Erythroblast (primary cell): Measurements from ENCODE around the gene FNDC7.
A peak's percentile ranks its signal among the peaks of the same experiment; 100 is the strongest.
"Not testable (repeated sequence)": the region's sequence is repeated elsewhere in the genome, so short reads cannot be mapped to it uniquely, and the experiment has no call there.

Source experiments
- DNase-seq, 2 experiments: peaks; one replicate each; lab custom pipeline; 2025; lab: John Stamatoyannopoulos, UW
- GATA1 ChIP-seq: IDR thresholded peaks from 2 replicates; pipeline ENCODE4 v1.6.1; 2011; ENCODE audit warnings: low read depth, mild to moderate bottlenecking, control low read depth, low read length, moderate library complexity
- POLR2A ChIP-seq: IDR thresholded peaks from 2 replicates; pipeline ENCODE4 v1.6.1; 2011; ENCODE audit warnings: mild to moderate bottlenecking, low read length

FNDC7 gene

GRCh38 chr1:108686614-108687313 lies 25.9 kb upstream of the FNDC7 start:
- TF ChIP-seq POLR2A (no peak), GATA1 (no peak)
- DNase-seq: peak; percentile 38 to 83

DNA sequence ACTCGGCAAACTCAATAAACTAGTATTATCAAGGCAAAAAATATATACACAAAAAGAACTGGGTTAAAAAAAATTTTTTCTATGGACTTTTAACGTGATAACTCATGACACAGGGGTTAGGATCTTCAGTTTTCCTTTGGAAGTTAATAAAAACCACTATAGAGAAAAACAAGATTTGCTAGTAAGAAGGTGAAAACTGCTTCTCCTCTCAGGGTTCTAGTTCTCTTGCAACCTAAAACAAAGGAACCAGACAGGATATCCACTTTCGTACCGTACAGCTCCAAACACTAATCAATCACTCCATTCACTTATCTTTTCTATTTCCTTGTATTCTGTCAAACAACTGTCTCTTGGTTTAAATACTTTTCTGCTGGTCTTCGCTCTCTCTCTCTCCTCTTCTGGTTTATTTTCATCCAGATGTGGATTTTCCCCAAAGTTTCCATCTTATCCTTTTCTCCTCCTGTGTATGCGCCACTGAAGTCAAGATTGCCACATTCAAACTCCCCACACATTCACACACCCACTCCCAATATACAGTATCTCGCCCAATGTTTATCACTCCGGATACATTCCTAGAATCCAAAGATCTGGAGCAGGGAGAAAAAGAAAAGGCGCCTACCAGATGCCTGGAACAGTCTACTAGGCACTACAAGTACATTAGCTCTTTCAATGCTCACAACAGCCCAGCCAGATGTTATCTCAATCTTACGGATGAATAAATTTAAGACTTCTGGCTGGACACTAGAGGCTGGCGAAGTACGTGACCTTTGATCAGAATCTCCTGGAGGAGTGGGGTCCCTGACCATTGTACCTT lies 21.4 kb upstream of the FNDC7 start:
- DNase-seq: peak; percentile 76 to 80
- TF ChIP-seq POLR2A (no peak), GATA1 (no peak)

- DNase-seq: peak; percentile 94 to 96
- TF ChIP-seq POLR2A (peak; percentile 99), GATA1 (no peak)
Observed at GRCh38 chr1:108691942-108692723, 20.6 kb upstream of the FNDC7 start, which contains the start of gene PRPF38B. Gene PRPF38B (plus strand): TSS chr1:108692310. CDS start chr1:108692592, 282 bp downstream.

GRCh38 chr1:108692724-108693655 lies 19.7 kb upstream of the FNDC7 start:
- TF ChIP-seq POLR2A (no peak), GATA1 (no peak)
- peak; percentile 85 to 91 for DNase-seq

GRCh38 chr1:108695535-108695934 lies 17.2 kb upstream of the FNDC7 start:
- TF ChIP-seq GATA1 (no peak), POLR2A (no peak)
- DNase-seq: no peak

GRCh38 chr1:108699375-108700332 lies 13.1 kb upstream of the FNDC7 start:
- no peak for DNase-seq
- TF ChIP-seq GATA1: no peak
- TF ChIP-seq POLR2A: no peak

DNA sequence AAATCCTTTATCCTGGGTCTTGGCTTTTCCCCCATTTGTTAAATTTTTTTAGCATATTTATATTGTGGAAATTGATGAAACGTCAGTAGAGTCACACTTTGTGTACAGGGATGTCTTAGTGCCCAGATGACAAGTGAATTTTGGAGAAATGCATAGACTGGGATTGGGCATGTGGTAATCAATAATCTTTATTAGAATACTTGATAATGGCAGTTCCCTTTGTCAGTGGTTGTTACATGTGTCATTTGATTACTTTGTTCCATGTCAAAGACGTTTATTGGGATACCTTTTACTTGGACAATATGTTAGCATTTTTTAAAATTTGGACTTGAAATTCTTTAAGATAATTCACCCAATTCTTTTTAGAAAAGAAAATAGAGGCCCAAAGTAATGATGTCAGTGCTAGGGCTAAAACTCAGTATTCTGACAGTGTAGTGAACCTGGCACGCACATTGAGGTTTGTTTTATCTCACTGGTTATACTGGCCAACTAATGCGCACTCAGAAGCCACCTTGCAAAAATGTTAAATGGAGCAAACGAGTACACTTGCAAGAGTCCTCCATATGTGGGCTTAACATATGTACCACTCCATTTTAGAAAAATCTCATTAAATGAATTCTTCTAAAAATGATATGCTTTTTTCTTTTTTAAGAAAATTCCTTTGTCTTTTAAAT lies 11.4 kb upstream of the FNDC7 start:
- no peak for DNase-seq
- TF ChIP-seq GATA1 (no peak), POLR2A (no peak)

- not testable (repeated sequence) for DNase-seq
Observed at GRCh38 chr1:108702109-108702508, 10.6 kb upstream of the FNDC7 start.

- no peak for DNase-seq
- TF ChIP-seq POLR2A: no peak
- TF ChIP-seq GATA1: no peak
Observed at GRCh38 chr1:108703939-108704338, 8.8 kb upstream of the FNDC7 start.

- no peak for TF ChIP-seq GATA1
- TF ChIP-seq POLR2A: no peak
- no peak for DNase-seq
Observed at GRCh38 chr1:108704496-108704895, 8.2 kb upstream of the FNDC7 start.

- DNase-seq: no peak
- TF ChIP-seq POLR2A: no peak
- no peak for TF ChIP-seq GATA1
Observed at GRCh38 chr1:108706643-108707042, 6.1 kb upstream of the FNDC7 start.
